GM12873 (cell line): Measurements from ENCODE around the gene SMO.
A peak's percentile ranks its signal among the peaks of the same experiment; 100 is the strongest.

Experiments used
- CTCF ChIP-seq: IDR thresholded peaks from 2 replicates; pipeline ENCODE4 v1.5.1; 2012; ENCODE audit warnings: low read depth, mild to moderate bottlenecking, moderate library complexity, low read length, control low read depth; ENCODE audit not compliant: insufficient read depth; ENCODE audit errors: missing control alignments

The SMO gene

GRCh38 chr7:129188372-129188891 lies at the start of gene SMO:
Gene SMO (plus strand): TSS chr7:129188633. CDS start chr7:129189152, 519 bp downstream.
- TF ChIP-seq CTCF, result no peak

- TF ChIP-seq CTCF, result no peak
Observed at GRCh38 chr7:129143724-129144094, 44.7 kb upstream of the SMO start.

DNA sequence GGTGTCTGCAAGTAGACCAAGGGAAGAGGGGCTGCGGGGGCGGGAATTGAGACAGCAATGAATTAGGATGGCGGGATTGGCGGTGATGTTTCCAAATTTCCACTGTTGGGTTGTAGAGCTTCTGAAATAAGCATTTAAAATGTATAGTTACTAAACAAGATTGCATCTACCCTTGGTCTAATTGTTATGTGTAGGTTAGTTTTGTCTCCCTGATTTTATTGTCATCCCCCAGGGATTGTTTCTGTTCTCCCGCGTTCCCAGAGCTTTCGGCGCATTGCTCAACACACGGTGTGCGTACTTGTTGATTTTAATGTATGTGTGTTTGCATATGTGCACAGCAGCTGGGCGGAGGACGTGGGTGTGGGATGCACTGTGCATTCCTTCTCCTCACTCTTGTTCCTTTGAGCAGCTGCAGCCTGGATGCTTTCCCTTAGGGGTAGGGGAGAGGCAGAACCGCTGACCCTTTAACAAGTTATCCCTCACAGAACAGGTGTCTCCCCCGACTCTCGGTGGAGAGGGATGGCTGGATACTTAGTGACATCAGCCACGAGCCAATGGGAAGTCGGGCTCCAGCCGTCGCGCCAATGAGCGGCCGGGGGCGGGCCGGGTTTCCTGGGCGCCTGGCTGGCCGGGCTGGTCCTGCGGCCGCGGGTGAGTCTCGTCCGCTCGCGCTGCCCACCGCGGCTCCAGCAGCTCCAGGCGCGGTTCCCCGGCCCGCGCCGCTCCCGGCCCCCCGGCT lies 44.2 kb upstream of the SMO start, which contains the start of gene TSPAN33:
Gene TSPAN33, plus strand, starts transcription at position 613 of the 739 bp plus-strand sequence. CDS start 274 bp downstream, outside the sequence.
- TF ChIP-seq CTCF, result no peak

GRCh38 chr7:129144834-129145668 lies 43.4 kb upstream of the SMO start:
- peak; percentile 46 for TF ChIP-seq CTCF

DNA sequence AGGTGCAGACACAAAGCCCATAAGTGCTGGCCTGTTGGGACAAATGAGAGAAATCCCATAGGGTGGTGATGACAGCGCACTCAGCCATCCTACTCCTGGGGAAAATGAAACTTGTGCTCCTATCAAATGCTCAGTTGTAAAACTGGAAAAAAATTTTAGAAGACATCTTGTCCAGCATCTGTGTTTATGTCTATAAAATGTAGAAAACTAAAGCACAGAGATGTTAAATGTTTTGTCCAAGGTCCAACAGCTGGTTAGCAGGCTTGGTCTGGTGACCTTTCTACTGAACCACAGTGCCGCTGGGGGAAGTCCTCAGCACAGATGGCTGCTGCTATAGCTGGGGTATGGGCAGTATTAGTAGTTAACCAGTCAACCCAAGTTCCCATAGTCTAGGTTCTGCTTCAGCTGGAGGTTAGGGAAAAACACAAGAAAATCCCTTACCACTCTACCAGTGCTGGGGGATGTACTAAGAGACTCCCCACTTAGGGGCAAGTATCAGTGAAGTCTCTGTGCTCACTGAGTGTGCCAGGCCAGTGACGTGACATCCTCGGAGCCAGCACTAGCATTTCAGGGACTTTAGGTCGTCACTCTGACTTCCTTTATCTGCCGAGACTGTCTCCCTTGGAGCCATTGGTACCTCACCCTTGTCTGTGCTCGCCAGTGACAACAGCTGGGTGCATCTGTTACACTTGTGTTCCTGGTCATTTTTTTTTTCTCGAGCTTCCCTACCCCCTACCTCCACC lies 42.0 kb upstream of the SMO start:
- no peak for TF ChIP-seq CTCF

- TF ChIP-seq CTCF, result no peak
Observed at GRCh38 chr7:129147731-129148130, 40.7 kb upstream of the SMO start.
